C4-2B (cell line): ENCODE results near the gene CST7.

Source experiments
- CTCF ChIP-seq: fragments of 450-650 bp; conservative IDR thresholded peaks from 2 replicates; pipeline ENCODE4 v1.5.1; 2017; ENCODE audit warnings: mild to moderate bottlenecking
- ZFX ChIP-seq: fragments of 450-650 bp; IDR thresholded peaks from 2 replicates; pipeline ENCODE4 v1.6.1; 2017

- TF ChIP-seq CTCF = no peak
- no peak for TF ChIP-seq ZFX
Observed at GRCh38 chr20:24990810-24991252, 41.8 kb downstream of the CST7 start.
